ENCODE results near the gene PIK3CG.

Gene PIK3CG

DNA sequence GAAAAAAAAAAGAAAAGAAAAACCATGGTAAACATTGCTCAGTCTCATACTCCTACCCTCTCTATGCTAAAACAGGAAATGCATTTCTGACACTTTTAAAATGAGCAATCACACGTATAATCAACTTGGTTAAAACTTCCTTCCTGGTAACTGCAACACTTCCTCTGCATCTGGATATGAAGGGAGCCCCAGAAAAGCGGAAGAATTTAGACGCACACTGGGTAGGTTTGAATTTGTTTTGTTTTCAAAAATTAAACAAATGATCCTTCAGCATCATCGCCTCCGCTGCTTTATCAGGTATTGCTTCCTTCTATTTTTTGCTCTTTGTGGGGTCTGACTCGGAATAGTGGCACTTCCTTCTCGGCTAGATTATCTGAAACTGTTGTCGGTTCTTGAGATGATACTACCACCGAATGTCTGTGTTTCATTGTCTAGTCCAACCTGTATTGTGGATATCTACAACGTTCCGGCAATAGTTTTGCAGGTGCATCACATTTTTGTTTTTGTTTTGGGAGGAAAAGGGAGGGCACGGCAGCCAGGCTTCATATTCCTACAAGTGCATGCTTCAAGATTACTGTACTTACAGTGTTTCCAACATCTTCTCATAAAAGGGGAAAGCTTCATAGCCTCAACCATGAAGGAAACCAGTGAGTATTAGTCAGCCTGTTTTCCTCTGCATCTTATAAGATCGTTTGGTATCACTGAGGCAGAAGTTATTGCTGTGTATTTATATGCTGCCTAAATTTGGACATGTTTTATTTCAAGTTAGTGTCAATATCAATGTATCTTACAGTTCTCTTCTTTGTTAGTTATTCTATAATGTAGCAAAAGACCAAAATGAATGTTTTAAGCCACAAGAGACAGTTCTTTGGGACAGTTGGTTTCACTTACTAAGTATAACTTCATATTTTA lies at the start of gene PIK3CG:
TSS of gene PIK3CG (plus strand) at position 153 of the 912 bp plus-strand sequence. CDS start 2,280 bp downstream, outside the sequence.
- no peak for TF ChIP-seq MAX (IDR thresholded peaks at IDR 0.05)

DNA sequence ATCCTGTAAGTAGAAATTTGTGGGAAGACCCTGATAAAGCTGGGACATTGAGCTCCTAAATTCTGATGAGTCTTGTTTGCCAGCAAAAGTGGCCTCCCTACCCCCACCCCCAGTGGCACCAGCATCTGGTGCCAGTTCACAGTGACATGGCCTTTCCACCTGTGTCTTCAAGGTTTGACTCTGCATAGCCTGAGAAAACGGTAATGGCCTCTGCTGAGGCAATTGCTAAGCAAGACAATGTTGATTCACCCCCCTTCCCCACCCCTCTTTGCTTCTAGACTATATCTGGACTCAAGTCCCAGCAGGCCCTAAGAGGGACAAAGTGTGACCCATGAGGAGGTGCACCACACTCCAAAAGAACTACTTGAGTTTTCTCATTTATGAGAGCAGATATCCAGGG lies 48.0 kb upstream of the PIK3CG start:
- TF ChIP-seq EGR1 (IDR thresholded peaks at IDR 0.05) (no peak), USF1 (IDR thresholded peaks at IDR 0.05) (no peak), FOXM1 (IDR thresholded peaks at IDR 0.05; ENCODE audit: borderline replicate concordance, low read depth) (no peak), TAF1 (IDR thresholded peaks at IDR 0.05; ENCODE audit: low read depth) (no peak), CREB1 (IDR thresholded peaks at IDR 0.05; ENCODE audit: low read depth) (no peak), ZBTB7A (IDR thresholded peaks at IDR 0.05; ENCODE audit: low read depth) (no peak), TEAD4 (IDR thresholded peaks at IDR 0.05) (no peak), NFIC (IDR thresholded peaks at IDR 0.05) (no peak), REST (IDR thresholded peaks at IDR 0.05; ENCODE audit: low read depth) (no peak)

GRCh38 chr7:106818736-106819135 lies 46.3 kb upstream of the PIK3CG start:
- TF ChIP-seq YY1 (IDR thresholded peaks at IDR 0.05; ENCODE audit: low read depth) (no peak), EP300 (IDR thresholded peaks at IDR 0.05; ENCODE audit: borderline replicate concordance) (no peak), TCF12 (IDR thresholded peaks at IDR 0.05; ENCODE audit: low read depth) (no peak), ZBTB7A (IDR thresholded peaks at IDR 0.05; ENCODE audit: low read depth) (no peak), RAD21 (IDR thresholded peaks at IDR 0.05; ENCODE audit: low read depth) (no peak), FOXM1 (IDR thresholded peaks at IDR 0.05; ENCODE audit: borderline replicate concordance, low read depth) (no peak), MAX (IDR thresholded peaks at IDR 0.05) (no peak), REST (IDR thresholded peaks at IDR 0.05; ENCODE audit: low read depth) (no peak)

- TF ChIP-seq MAX (IDR thresholded peaks at IDR 0.05) (no peak), TEAD4 (IDR thresholded peaks at IDR 0.05) (no peak), EP300 (IDR thresholded peaks at IDR 0.05; ENCODE audit: borderline replicate concordance) (no peak), ZBTB7A (IDR thresholded peaks at IDR 0.05; ENCODE audit: low read depth) (no peak), REST (IDR thresholded peaks at IDR 0.05; ENCODE audit: low read depth) (no peak), FOXM1 (IDR thresholded peaks at IDR 0.05; ENCODE audit: borderline replicate concordance, low read depth) (no peak), CREB1 (IDR thresholded peaks at IDR 0.05; ENCODE audit: low read depth) (no peak), TAF1 (IDR thresholded peaks at IDR 0.05; ENCODE audit: low read depth) (no peak), USF1 (IDR thresholded peaks at IDR 0.05) (no peak), TCF12 (IDR thresholded peaks at IDR 0.05; ENCODE audit: low read depth) (no peak), YY1 (IDR thresholded peaks at IDR 0.05; ENCODE audit: low read depth) (no peak), CEBPB (IDR thresholded peaks at IDR 0.05) (no peak)
These were observed 45.5 kb upstream of the PIK3CG start for GRCh38 chr7:106819546-106819945.

Measured in Ishikawa (cell line).